Fibroblast of pulmonary artery (primary cell): ENCODE data around the gene CACNA1C.

ENCODE experiments used
- DNase-seq: peaks from one replicate; pipeline ENCODE4 v3.0.0-alpha.2; 2010; ENCODE audit warnings: low read depth
- H3K4me3 ChIP-seq: replicated peaks from 2 replicates; pipeline ENCODE4 v1.5.1; 2011; ENCODE audit warnings: low read depth, mild to moderate bottlenecking, control low read depth, low read length, moderate library complexity
- CTCF ChIP-seq: IDR thresholded peaks from 2 replicates; pipeline ENCODE4 v1.5.1; 2011; ENCODE audit warnings: mild to moderate bottlenecking, control low read depth, low read length, inconsistent platforms; ENCODE audit errors: missing control alignments

Gene CACNA1C

GRCh38 chr12:2344476-2344875 is 291.7 kb downstream of the CACNA1C start:
- TF ChIP-seq CTCF: no peak
- H3K4me3 ChIP-seq: no peak overlapping the region
- DNase-seq: no peak

- H3K4me3 ChIP-seq: no peak overlapping the region
- no peak for DNase-seq
- no peak for TF ChIP-seq CTCF
These were observed 292.1 kb downstream of the CACNA1C start for GRCh38 chr12:2344885-2345284.

- H3K4me3 ChIP-seq: no peak overlapping the region
- TF ChIP-seq CTCF: no peak
- no peak for DNase-seq
These were observed 293.1 kb downstream of the CACNA1C start for GRCh38 chr12:2345902-2346301.

GRCh38 chr12:2346416-2346815 is 293.6 kb downstream of the CACNA1C start:
- DNase-seq: no peak
- no peak for TF ChIP-seq CTCF
- H3K4me3 ChIP-seq: no peak overlapping the region

GRCh38 chr12:2347137-2347843 is 294.5 kb downstream of the CACNA1C start:
- DNase-seq: no peak
- no peak overlapping the region for H3K4me3 ChIP-seq
- no peak for TF ChIP-seq CTCF

- H3K4me3 ChIP-seq: no peak overlapping the region
- DNase-seq: no peak
- no peak for TF ChIP-seq CTCF
These were observed 295.2 kb downstream of the CACNA1C start for GRCh38 chr12:2347844-2348481.

- no peak for DNase-seq
- no peak overlapping the region for H3K4me3 ChIP-seq
- no peak for TF ChIP-seq CTCF
These were observed 295.7 kb downstream of the CACNA1C start for GRCh38 chr12:2348482-2348852.
